Measurements from ENCODE around the gene INCENP.

GRCh38 chr11:62169935-62170334, 46.1 kb downstream of the INCENP start:
- TF ChIP-seq, protein P1, sequence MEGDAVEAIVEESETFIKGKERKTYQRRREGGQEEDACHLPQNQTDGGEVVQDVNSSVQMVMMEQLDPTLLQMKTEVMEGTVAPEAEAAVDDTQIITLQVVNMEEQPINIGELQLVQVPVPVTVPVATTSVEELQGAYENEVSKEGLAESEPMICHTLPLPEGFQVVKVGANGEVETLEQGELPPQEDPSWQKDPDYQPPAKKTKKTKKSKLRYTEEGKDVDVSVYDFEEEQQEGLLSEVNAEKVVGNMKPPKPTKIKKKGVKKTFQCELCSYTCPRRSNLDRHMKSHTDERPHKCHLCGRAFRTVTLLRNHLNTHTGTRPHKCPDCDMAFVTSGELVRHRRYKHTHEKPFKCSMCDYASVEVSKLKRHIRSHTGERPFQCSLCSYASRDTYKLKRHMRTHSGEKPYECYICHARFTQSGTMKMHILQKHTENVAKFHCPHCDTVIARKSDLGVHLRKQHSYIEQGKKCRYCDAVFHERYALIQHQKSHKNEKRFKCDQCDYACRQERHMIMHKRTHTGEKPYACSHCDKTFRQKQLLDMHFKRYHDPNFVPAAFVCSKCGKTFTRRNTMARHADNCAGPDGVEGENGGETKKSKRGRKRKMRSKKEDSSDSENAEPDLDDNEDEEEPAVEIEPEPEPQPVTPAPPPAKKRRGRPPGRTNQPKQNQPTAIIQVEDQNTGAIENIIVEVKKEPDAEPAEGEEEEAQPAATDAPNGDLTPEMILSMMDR (IDR thresholded peaks at IDR 0.05; ENCODE audit: borderline replicate concordance, extremely low read depth, low read length, poor library complexity, severe bottlenecking) = no peak
- no peak for TF ChIP-seq EZH2 (IDR thresholded peaks at IDR 0.05; ENCODE audit: borderline replicate concordance, low read depth, low read length, severe bottlenecking)
